ENCODE data around the gene OPRD1.

OPRD1 gene

GRCh38 chr1:28886731-28887418 is 74.9 kb downstream of the OPRD1 start:
- DNase-seq, result peak; percentile 88

- no peak for DNase-seq
These were observed 75.5 kb downstream of the OPRD1 start for GRCh38 chr1:28887419-28887834.

- DNase-seq, result no peak
These were observed 76.1 kb downstream of the OPRD1 start for GRCh38 chr1:28887835-28888682.

GRCh38 chr1:28888915-28889314 is 76.9 kb downstream of the OPRD1 start:
- no peak for DNase-seq

- no peak for DNase-seq
These were observed 77.4 kb downstream of the OPRD1 start for GRCh38 chr1:28889357-28889756.

GRCh38 chr1:28890435-28890834 is 78.5 kb downstream of the OPRD1 start:
- DNase-seq, result no peak

GRCh38 chr1:28890836-28891235 is 78.9 kb downstream of the OPRD1 start:
- DNase-seq, result no peak

GRCh38 chr1:28891256-28891655 is 79.3 kb downstream of the OPRD1 start:
- DNase-seq, result no peak

GRCh38 chr1:28893403-28894102 is 81.6 kb downstream of the OPRD1 start:
- no peak for DNase-seq

GRCh38 chr1:28894785-28895184 is 82.8 kb downstream of the OPRD1 start:
- no peak for DNase-seq

- no peak for DNase-seq
These were observed 84.1 kb downstream of the OPRD1 start for GRCh38 chr1:28895896-28896608.

GRCh38 chr1:28896609-28896986 is 84.6 kb downstream of the OPRD1 start:
- no peak for DNase-seq

- DNase-seq, result no peak
These were observed 85.8 kb downstream of the OPRD1 start for GRCh38 chr1:28897789-28898188.

GRCh38 chr1:28898405-28898881 is 86.5 kb downstream of the OPRD1 start:
- no peak for DNase-seq

- no peak for DNase-seq
These were observed 87.3 kb downstream of the OPRD1 start for GRCh38 chr1:28899267-28899666.

- DNase-seq, result no peak
These were observed 88.6 kb downstream of the OPRD1 start for GRCh38 chr1:28900562-28900961.

- no peak for DNase-seq
These were observed 90.8 kb downstream of the OPRD1 start for GRCh38 chr1:28902738-28903137.

GRCh38 chr1:28905921-28906666 is 94.1 kb downstream of the OPRD1 start:
- DNase-seq, result no peak

GRCh38 chr1:28909198-28909597 is 97.2 kb downstream of the OPRD1 start:
- DNase-seq, result no peak

GRCh38 chr1:28910379-28911115 is 98.6 kb downstream of the OPRD1 start:
- DNase-seq, result no peak

GRCh38 chr1:28913786-28914227 is 101.8 kb downstream of the OPRD1 start:
- DNase-seq, result no peak

All from activated T-cell treated with anti-CD3 and anti-CD28 coated beads for 4 hours (primary cell).